WI38 (cell line): ENCODE data around the gene FBP1.

ENCODE experiments used
- H3K4me3 ChIP-seq: 2 replicates; pipeline ENCODE4 v1.5.1; 2011; ENCODE audit warnings: low read depth, mild to moderate bottlenecking, control low read depth, low read length
- TF ChIP-seq, protein P1 (sequence below): IDR thresholded peaks from 2 replicates; pipeline ENCODE4 v1.5.1; 2012; ENCODE audit warnings: low read depth, mild to moderate bottlenecking, control low read depth, low read length

The FBP1 gene

DNA sequence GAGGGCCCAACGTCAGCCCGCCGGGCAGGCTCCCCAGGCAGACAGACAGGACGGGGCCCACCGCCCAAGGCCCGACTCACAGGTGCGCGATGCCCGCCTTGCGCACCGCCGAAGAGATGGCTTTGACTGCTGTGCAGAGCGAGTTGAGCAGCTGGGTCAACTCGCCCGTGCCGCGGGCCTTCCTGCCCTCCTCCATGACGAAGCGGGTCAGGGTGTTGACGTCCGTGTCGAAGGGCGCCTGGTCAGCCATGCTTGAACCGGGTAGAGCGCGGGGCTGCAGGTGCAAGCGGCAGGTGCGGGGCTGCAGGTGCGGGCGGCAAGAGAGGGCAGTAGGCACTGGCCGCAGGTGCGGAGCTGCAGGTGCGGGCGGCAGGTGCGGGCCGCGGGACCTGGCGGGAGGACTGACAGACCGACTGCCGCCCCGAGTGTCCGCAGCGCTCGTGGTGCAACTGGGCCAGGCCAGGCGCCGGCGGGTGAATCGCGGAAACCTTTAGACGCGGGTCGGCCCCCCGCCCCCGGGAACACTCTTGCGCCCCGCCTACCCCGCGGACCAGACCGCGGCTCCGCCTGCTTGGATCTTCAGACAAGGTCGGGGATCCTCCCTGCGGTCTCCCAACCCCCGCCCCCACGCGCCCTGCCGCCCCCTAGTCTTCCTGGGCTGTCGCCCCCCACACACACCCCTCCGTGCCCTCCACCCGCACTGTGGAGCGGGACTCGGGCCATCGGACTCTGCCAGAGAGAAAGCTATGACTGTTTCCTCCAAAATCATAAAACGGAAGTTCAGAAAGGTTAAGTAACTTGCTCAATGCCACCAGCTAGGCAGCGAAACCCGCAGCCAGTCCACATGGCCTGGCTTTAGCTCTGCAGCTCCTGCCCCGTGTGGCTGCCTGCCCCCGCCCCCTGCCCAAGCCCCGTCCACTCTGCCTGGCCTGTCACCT is at the start of gene FBP1:
Gene FBP1, minus strand, starts transcription at position 458 of the 938 bp plus-strand sequence. Its CDS starts 208 bp downstream, at position 250.
- H3K4me3 ChIP-seq, result peak within 1 kb of the TSS; percentile 24; the same call in 1 of the 2 replicates

DNA sequence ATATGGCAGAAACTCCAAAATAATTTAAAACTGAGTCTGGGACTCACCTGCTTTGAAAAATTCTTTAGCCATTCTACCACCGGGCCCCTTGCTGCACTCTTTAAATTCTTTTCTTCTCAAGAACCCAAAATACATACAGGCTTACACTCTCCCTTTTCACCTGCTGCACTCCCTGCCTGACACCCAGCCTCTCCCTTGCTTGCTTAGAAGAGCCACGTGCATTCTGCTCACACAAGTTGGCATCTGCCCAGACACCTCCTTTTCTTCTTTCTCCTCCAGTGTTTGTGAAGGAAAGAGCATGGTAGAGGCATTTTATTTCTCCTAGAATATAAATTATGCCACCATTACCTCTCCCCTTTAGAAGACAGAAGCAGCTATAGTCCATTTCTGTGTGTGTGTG is 48.1 kb upstream of the FBP1 start:
- TF ChIP-seq, protein P1, sequence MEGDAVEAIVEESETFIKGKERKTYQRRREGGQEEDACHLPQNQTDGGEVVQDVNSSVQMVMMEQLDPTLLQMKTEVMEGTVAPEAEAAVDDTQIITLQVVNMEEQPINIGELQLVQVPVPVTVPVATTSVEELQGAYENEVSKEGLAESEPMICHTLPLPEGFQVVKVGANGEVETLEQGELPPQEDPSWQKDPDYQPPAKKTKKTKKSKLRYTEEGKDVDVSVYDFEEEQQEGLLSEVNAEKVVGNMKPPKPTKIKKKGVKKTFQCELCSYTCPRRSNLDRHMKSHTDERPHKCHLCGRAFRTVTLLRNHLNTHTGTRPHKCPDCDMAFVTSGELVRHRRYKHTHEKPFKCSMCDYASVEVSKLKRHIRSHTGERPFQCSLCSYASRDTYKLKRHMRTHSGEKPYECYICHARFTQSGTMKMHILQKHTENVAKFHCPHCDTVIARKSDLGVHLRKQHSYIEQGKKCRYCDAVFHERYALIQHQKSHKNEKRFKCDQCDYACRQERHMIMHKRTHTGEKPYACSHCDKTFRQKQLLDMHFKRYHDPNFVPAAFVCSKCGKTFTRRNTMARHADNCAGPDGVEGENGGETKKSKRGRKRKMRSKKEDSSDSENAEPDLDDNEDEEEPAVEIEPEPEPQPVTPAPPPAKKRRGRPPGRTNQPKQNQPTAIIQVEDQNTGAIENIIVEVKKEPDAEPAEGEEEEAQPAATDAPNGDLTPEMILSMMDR, result no peak
- no peak overlapping the region for H3K4me3 ChIP-seq

More for the DNA sequence above, at the start of gene FBP1:
- TF ChIP-seq, protein P1, result no peak

DNA sequence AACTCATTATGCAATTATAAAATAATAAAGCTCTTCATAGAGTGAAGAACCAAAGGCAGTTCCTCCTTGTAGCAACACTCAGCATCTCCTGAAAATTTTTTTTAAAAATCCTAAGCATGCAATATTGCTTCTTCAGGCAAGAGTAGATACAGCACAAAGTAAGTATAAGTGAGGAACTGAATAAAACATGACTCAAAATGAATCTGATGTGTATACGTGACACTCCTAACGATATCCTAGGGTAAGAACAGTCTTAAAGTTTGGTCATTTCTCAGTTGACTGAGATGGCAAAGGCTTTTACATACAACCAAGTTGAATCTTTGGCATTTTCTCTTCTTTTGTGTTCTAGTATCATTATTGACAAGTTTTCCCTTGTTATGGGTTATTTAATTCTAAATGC is 46.0 kb upstream of the FBP1 start:
- H3K4me3 ChIP-seq, result no peak overlapping the region
- TF ChIP-seq, protein P1, result no peak

DNA sequence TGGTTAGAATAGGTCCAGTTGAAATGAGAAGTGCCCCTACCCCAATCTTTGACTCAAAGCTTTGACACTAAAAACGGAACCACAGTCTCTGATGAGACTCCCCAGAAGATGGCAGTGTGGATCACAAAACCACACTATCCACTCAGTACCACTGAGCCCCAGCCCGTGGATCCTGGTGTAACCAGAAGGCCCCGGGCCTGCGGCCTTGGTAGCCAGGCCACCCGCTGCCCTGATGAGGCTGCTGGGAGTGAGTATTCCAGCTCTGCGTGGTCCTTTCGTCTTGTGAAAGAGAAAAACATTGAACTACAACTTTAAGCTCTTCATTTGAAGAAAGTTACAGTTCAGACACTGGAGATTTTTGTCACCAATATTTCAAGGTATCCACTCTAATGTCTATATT is 42.2 kb upstream of the FBP1 start:
- TF ChIP-seq, protein P1, result peak; percentile 52

DNA sequence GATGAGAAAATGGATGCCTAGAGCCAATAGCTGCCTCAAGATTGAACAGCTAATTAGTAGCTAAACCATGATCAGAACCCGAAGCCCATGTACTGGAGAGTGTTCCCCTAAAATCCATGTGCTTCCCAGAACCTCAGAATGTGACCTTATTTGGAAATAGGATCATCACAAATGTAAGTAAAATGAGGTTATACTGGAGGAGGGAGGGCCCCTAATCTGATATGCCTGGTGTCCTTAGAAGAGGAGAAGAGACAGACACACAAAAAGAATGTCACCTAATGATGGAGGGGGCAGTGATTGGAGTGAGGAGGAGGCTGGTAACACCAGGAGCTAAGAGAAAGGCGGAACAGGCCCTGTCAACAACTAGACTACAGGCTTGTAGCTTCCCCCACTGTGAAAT is 41.3 kb upstream of the FBP1 start:
- TF ChIP-seq, protein P1, result no peak
- no peak overlapping the region for H3K4me3 ChIP-seq

More for the DNA sequence above, 42.2 kb upstream of the FBP1 start:
- H3K4me3 ChIP-seq, result no peak overlapping the region

DNA sequence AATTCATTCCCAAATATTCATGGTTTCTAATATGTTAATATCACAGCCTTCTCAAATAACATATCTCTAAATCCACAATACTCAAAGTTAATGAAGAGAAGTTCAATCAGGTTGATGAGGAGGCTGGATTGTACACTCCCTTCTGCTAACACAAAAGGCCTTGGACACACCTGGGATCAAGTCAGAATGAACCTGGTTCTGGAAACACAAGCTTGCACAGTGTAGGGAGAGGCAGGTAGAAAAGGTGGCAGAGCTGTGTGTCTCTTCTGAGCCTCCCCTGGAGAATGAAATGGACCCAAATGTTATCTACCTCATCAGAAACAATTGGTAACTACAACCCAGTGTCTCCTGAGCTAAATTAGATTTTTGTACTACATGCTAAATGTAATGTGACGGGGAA is 40.7 kb upstream of the FBP1 start:
- no peak overlapping the region for H3K4me3 ChIP-seq
- TF ChIP-seq, protein P1, result no peak

DNA sequence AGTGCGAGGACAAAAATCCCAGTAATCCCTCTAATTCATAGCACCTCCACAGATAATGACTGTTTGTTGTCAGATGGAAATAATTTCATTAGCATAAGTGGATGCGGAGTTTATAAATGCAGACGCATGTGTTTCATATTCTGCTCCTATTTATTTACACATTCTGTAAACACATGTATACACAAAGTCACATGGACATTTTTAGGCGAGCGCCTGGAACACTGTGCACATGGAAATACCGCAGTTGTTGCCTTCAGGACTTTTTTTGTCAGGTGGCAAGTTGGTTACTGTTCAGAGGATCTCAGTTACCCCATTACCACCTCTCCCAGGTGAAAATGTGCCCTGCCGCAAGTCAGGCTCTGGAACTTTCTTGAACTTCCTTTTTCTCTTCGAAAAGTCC is 40.3 kb upstream of the FBP1 start:
- TF ChIP-seq, protein P1, result no peak
- no peak overlapping the region for H3K4me3 ChIP-seq
